HG02763 (cell line): ENCODE results near the gene PHLDB2.

Experiments used
- ATAC-seq: cut with Tn5 transposase; IDR thresholded peaks from one replicate; pipeline ENCODE4 v1.9.1; 2021; ENCODE audit warnings: mild to moderate bottlenecking, moderate library complexity; ENCODE audit not compliant: unreplicated experiment

The PHLDB2 gene

GRCh38 chr3:111850537-111850936, 8.5 kb upstream of the PHLDB2 start:
- no peak for ATAC-seq

DNA sequence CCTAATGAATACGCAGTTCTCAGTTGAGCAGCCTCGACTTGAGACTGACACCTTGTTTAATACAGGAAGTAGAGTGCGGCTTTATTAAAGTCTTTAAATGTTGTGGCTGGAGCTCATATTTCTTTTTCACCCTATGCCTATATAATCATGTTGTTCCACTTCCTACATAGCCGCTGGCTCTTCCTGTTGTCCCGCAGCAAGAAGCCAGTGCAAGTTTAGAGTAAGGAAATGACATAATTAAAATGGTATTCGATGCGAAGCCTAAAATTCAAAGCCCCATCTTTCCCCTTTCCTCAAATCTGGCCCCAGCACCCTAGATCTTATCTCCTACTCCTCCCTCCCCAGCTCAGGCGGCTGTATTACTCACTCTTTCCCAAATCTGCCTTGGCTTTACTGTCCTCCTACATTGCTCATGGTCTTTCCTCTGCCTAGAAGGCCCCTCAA, 7.5 kb upstream of the PHLDB2 start:
- no peak for ATAC-seq

GRCh38 chr3:111852540-111852939, 6.5 kb upstream of the PHLDB2 start:
- no peak for ATAC-seq

- no peak for ATAC-seq
Observed at GRCh38 chr3:111853068-111853467, 6.0 kb upstream of the PHLDB2 start.

DNA sequence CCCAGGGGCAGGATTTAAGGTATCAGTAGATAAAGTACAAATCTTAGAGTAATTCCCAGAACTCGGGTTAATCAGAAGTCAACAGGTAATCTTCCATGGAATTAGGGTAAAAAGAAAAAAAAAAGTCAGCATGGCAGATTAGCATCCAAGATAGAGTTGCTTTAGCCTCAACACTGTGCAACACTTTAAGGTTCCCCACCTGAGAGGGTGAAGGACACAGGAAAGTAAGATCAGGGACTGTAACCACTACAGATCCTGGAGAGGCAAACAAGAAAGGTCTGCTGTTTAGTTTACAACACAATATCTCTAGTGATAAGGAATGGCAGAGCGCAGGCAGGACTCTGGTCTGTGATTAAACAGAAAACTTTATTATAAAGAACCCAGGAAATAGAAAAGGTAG, 4.1 kb upstream of the PHLDB2 start:
- no peak for ATAC-seq

GRCh38 chr3:111856501-111856900, 2.6 kb upstream of the PHLDB2 start:
- no peak for ATAC-seq

DNA sequence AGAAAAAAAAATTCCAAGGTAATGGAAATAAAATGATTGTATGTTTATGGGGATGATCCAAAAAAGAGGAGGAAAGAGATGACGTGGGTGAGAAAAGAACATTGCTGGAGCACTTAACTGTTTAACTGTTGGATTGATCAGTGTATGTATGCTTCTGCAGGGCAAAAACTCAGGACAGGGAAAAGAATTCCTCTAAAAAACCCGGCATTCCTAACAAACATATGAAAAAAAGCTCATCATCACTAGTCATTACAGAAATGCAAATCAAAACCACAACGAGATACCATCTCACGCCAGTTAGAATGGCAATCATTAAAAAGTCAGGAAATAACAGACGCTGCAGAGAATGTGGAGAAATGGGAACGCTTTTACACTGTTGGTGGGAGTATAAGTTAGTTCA, 1.6 kb upstream of the PHLDB2 start:
- no peak for ATAC-seq

DNA sequence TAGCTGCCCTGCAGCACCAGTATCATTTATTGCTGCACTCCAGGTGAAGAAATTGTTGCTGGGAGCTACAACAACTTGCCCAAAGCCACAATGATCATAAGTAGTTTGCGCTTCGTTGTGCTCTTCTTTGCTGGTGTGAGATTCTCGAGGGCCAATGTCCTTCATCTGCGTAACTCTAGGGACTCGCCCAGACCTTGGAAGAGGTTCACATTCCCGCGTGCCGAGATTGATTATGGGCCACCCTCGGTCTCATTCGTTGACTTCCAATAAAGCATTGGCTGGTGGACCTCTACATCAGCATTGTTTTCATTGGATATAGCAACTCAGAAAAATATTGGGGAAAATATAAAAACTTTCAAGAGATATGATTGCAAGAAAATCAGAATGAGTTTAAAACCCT, 423 bp upstream of the PHLDB2 start:
- ATAC-seq, result no peak

GRCh38 chr3:111859974-111860859, 1.2 kb downstream of the PHLDB2 start:
- ATAC-seq, result peak; percentile 91

DNA sequence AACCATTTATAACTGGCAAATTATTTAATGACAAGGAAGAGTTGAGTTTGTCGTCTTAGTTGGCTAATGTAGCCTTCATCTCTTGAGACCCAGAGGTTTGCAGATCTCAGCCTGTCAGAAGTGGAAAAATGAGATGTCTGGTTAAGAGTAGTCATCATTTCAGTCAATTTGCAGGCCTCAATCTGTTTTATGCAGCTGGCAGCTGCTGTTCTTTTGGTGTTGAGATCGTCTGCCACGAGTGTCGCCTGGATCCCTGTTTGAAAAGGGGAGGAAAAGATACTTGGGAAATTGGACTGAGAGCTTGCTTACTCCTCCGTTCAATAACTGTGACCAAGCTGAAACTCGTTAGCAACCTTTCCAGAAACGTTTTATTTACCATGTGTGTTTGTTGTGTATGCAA, 2.3 kb downstream of the PHLDB2 start:
- ATAC-seq, result no peak

DNA sequence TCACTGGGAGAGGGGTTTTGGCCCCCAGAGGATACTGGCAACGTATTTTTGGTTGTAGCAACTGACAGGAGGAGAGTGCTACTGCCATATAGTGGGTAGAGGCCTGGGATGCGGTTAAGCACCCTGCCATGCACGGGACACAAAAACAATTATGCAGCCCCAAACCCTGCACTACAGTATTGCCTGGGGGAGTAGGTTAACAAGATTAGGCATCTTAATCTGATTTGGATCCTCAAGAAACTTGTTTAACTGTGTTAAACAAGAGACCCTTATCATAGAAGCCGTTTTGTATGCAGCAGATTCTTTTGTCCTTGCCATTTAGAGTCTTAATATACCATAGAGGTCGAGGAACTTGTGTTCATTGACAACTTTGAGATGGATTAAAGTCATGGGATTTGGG, 3.4 kb downstream of the PHLDB2 start:
- no peak for ATAC-seq

- ATAC-seq, result no peak
Observed at GRCh38 chr3:111862974-111863373, 3.9 kb downstream of the PHLDB2 start.

DNA sequence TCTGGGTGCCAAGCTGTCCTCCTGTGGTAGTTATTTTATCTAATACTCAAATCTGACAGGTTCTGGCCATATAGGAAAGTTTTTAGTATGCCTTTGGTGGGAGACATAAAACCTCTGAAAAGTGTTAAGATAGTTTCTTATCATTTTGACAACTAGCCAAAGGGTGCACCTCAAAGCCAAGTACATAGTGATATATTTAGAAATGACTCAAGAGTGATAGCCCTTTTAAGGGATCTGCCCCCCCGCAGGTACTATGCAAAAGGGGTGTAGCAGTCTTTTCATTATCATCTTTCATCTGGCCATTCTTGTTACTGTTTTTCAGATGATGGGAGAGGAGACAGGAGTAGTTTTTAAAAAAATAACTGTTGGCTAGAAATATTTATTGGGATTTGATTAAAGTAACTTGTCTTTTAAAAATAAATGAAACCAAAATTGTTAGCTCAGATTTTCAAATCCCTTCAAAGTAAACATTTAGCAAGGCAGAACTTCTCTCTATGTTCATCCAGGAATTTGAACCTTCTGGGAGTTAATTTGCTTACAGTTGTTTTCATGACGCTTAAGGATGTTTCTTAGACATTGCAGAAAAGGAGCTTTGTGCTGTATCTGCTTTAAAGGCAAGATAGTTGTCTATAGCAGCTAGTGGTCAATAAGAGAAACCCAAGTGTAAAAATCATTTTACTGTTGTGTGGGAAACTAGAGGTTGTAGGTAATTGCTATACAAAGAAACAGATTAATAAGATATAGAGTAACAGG, 5.1 kb downstream of the PHLDB2 start:
- no peak for ATAC-seq

- no peak for ATAC-seq
Observed at GRCh38 chr3:111864821-111865656, 6.0 kb downstream of the PHLDB2 start.

DNA sequence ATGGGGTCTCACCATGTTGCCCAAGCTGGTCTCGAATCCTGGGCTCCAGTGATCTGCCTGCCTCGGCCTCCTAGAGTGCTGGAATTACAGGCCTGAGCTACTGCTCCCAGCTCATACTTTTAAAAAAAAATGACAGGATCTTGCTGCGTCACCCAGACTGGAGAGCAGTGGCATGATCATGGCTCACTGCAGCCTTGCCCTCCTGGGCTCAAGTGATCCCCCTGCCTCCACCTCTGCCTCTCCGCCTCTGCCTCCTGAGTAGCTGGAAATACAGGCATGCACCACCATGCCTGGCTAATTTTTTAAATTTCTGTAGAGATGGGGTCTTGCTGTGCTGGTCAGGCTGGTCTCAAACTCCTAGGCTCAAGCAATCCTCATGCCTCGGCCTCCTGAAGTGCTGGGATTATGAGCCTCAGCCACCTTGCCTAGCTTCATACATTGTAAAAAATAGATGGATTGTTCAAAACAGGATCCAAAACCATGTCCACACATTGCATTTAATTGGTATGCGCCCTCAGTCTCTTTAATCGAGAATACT, 8.9 kb downstream of the PHLDB2 start:
- ATAC-seq, result no peak

- ATAC-seq, result no peak
Observed at GRCh38 chr3:111870620-111871019, 11.6 kb downstream of the PHLDB2 start.

DNA sequence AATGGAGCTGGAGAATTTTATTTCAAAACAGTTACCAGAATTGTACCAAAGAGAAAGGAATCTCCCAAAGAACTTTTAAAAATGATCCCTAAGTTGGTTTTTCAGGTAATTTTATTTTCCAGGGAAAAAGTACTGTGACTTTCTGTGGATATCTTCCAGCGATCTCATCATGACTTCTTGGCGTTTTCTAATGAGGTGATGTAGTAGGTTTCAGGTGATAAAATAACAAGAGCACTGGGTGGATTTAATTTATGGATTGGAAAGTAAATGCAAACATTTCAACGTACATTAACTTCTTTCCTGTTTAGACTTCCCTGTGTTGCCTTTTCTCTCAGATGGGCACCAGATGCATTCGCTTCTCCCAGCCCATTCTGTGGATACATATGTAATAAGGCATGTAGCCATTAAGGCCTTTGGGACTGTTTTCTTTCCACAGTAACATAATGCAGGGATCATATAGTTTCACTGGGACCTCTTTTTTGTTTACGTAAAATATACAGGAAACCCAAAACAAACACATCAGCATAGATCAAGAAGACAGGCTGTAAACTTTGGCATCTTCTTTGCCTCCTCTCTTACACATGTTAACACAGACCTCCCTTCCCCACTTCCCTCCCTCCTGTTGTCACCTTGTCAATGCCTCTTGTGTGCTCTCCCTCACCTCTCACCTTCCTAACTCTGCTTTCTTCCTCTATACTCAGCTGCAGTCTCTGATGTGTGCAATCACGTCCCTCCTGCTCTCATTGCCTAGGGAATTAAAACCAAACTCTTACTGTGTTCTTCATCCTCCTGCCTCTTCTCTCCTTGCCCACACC, 13.0 kb downstream of the PHLDB2 start:
- no peak for ATAC-seq

DNA sequence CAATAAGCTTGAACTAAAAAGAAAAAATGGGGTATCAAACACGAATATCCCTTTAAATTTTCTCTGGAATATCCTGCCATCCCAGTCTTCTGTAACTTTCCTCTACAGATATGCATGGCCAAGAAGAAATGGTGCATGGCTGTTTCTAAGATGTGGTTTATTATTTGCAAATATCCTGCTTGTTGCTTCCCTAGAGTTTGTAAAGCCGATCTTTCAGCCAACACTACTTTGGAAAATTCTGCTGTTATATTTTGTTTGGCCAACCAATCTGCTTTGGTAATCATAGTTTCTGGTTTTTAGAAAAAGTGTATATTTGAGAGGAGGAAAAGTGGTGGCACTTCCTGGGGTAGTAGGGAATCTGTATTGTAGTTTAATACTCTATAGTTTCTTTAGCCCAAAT, 13.9 kb downstream of the PHLDB2 start:
- ATAC-seq, result no peak

GRCh38 chr3:111874177-111874820, 15.2 kb downstream of the PHLDB2 start:
- ATAC-seq, result no peak

DNA sequence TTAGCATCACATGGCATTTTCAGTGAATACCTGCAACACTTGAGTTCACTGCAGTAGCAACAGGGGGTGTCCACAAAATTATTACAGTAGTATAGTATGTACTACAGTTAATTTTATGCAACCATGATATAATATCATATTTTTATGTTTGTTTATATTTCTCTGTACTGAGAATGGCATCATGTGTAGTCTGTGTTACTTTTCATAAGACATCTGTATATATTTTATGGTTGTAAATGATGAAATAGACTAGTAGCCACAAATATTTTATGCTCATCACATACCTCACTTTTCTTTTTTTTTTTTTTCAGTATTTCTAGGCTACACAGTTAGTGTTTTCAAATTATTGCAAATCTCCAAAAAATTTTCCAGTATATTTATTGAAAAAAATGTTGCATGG, 22.4 kb downstream of the PHLDB2 start:
- ATAC-seq, result no peak
